ENCODE data around the gene CCT6A.

- TF ChIP-seq, protein P1, sequence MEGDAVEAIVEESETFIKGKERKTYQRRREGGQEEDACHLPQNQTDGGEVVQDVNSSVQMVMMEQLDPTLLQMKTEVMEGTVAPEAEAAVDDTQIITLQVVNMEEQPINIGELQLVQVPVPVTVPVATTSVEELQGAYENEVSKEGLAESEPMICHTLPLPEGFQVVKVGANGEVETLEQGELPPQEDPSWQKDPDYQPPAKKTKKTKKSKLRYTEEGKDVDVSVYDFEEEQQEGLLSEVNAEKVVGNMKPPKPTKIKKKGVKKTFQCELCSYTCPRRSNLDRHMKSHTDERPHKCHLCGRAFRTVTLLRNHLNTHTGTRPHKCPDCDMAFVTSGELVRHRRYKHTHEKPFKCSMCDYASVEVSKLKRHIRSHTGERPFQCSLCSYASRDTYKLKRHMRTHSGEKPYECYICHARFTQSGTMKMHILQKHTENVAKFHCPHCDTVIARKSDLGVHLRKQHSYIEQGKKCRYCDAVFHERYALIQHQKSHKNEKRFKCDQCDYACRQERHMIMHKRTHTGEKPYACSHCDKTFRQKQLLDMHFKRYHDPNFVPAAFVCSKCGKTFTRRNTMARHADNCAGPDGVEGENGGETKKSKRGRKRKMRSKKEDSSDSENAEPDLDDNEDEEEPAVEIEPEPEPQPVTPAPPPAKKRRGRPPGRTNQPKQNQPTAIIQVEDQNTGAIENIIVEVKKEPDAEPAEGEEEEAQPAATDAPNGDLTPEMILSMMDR (IDR thresholded peaks at IDR 0.05), result peak; percentile 29
- TF ChIP-seq EZH2 (IDR thresholded peaks at IDR 0.05; ENCODE audit: borderline replicate concordance, insufficient read depth, low read depth, low read length, poor library complexity, severe bottlenecking), result no peak
Measured at GRCh38 chr7:56033671-56034432, 17.7 kb upstream of the CCT6A start.

Data from B cell (primary cell).